Measurements from ENCODE around the gene POLR2F.
"Not testable (repeated sequence)": the region's sequence is repeated elsewhere in the genome, so short reads cannot be mapped to it uniquely, and the experiment has no call there.

POLR2F gene

DNA sequence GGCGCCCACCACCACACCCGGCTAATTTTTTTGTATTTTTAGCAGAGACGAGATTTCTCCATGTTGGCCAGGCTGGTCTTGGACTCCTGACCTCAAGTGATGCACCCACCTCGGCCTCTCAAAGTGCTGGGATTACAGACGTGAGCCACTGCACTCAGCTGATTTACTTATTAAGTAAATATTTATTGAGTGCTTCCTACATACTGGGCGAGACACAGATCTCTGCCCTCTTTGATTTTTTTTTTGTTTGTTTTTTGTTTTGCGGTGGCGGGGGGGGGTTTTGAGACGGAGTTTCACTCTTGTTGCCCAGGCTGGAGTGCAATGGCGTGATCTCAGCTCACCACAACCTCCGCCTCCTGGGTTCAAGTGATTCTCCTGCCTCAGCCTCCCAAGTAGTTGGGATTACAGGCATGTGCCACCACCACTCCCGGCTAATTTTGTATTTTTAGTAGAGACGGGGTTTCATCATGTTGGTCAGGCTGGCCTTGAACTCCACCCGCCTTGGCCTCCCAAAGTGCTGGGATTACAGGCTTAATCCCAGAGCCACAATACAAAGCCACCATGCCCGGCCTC lies 2.4 kb downstream of the POLR2F start:
- not testable (repeated sequence) for DNase-seq

DNA sequence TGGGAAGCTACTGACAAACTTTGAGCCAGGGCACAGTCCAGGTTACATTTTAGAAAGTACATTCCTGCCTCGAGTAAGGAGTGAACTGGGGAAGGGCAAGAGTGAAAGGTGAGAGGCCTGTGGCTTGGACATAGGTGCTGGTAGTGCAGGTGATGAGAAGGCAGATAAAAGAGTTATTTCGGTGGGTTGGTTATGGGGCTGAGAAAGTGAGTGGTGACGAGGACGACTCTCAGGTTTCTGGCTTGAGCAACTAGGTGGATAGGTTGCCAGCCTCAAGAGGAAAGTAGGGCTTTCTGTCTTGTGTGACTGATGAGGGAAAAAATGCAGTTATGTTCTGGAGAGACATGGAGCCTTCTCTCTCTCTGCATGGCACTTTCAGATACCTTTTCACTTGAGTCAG lies 3.7 kb downstream of the POLR2F start:
- DNase-seq = no peak

DNA sequence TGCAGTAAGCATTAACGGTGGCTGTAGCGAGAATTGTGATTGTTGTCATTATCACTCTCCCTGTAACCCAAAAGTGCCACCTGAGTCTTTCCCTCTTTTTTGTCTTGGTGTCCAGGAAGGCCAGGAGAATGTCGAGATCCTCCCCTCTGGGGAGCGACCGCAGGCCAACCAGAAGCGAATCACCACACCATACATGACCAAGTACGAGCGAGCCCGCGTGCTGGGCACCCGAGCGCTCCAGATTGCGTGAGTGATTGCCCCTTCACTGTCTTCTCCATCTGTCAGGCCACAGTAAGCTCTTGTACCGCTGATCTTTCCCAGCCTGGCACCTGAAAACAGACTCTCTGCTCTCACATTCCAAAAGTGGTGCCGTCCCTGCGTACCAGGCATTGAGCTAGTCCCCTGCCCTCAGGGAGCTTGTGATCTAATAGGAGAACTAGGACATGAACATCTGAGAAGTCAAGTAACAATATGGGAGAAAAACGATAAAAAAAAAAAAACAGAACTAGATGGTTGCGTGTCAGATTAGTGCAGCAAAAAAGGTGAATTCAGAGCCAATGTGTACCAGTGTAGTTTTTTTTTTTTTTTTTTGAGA lies 5.8 kb downstream of the POLR2F start:
- no peak for DNase-seq

DNA sequence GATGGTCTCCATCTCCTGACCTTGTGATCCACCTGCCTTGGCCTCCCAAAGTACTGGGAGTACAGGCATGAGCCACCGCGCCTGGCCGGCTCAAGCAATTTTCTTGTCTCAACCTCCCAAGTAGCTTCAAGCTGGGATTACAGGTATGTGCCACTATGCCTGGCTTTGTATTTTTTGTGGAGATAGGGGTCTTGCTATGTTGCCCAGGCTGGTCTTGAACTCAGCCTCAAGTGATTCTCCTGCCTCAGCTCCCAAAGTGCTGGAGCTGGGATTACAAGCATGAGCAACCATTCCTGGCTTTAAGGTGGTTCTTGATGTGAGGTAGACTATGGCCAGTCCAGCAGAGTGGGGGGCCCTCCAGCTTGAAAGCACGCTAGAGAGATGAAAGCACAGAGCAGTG lies 7.6 kb downstream of the POLR2F start:
- no peak for DNase-seq

DNA sequence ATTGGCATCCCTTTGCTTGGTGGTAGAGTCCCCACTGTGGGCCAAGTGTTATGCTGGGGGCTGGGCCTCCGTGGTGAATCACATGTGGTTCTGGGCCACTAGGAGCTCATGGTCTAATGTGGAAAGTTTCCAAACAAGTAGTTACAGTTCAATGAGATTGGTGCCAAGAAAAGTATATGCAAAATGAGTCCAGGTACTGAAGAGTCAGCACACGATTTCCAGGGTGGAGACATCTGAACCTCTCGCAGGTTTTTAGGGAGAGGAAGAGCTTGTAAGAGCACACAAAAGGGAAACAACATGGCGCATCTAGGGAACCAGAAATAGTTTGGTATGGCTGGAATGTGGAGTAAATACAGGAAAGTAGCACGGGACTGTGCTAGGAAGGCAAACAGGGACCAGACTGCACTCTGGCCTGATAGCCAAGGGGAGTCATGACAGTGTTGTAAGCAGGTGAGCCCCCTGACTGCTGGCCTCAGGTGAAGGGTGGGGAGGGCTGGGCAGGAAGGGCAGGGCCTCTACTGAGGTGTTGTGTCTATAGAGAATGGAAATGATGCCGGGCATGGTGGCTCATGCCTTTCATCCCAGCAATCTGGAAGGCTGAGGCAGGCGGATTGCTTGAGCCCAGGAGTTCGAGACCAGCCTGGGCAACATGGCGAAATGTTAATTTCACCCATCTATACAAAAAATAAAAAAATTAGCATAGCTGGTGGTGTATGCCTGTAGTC lies 12.6 kb downstream of the POLR2F start:
- no peak for DNase-seq

DNA sequence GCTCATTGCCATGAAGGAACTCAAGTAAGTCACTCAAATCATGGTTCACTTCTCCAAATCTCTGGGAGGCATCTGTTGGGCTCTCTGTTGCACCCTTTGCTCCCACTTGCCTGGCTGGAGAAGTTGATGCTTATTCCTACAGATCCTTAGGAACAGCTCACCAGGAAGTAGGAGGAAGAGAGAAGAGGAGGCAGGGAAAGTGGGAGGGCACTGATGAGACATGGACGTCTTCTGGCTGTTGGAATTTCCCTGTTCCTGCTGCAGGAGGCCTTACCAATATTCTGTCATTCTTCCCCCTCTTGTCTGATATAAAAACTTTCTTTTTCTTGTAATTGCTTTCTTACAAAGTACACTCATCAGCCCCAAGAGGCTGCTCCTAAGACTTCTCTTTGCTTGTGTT lies 13.6 kb downstream of the POLR2F start:
- no peak for DNase-seq

DNA sequence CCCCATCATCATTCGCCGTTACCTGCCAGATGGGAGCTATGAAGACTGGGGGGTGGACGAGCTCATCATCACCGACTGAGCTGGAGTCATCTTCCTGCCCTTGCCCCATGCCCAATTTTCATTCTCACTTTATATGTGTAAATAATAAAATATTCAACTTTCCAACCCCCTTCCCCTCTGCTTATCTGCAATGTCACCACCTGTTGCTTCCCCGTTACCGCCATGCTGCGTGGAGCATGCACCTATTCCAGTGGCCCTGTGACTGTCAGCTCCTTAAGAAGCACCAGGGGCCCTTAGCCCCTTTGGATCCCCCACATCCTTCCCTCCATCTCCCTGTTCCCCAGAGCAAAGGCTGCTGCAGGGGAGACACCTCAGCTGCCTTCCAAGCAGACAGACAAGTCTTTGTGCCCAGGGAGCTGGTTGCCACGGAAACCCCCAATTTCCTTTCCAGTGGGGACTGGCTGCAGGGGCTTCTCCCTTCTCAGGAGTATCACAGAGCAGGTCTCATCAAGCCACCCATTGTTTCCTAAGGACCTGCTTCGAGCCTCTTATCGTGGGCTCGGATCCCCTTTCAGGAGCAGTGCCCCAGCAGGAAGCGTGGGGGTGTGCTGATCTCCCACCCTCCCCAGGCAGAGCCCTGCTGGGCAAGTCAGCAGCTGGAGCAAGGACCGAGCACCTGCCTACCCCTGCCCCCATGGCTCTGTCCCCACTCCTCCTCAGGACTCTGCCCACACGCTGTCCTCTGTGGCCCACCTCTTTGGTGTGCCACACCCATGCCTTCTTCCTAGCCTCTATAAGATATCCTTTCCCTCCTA lies 14.3 kb downstream of the POLR2F start:
- DNase-seq = no peak

DNA sequence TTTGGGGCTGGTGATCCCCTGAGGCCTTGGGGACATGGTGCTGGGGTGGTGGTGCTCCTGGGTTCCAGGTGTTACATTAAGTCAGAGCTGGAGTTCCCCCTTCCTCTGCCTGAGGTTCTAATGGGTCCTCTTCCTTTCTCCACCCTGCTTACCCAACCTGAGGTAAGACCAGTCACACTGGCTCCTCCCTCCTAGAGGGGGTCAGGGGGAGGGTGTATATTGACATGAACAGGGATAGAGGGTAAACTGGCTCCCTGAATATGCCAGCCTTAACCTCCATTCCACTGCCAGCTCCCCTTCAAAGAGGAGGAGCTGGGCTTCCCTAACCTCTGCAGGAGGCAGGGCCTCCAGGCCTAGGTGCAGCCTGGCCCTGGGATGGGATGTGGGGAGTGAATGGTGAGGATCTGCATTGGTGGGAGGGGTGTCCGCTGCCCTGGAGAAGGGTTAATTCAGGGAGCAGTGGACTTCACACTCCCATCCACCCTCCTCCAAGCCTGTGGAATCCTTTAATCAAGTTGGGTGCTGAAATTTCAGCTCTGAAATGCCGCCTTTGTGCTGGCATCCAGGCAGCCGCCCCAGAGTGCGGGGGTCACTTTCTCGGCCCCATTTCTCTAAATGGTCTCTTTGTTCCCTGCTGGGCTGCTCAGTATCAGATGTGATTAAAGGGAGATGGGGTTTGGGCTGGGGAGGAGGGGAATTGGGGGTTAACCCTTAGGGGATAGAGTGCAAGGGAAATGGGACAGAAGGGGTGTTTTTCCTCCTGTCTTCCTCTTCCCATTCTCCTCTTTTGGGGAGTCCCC lies 15.2 kb downstream of the POLR2F start:
- no peak for DNase-seq

DNA sequence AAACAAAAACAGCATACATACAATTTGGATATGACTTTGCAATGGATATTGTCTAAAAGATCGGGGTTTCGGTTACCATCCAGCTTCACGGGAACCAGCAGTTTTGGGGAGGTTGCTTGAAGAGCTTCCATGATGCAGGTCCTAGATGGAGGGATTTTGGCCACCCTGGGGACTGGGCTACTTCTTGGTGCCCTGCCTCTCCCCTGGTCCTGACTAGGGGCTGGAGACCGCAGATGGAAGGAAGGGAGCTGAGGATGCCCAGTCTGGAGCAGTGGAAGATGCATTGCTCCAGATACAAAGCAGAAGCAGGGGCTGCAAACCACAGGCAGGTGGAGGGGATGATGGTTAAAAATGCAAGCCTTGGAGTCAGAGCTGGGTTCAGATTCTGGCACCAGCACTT lies 17.4 kb downstream of the POLR2F start:
- no peak for DNase-seq

DNA sequence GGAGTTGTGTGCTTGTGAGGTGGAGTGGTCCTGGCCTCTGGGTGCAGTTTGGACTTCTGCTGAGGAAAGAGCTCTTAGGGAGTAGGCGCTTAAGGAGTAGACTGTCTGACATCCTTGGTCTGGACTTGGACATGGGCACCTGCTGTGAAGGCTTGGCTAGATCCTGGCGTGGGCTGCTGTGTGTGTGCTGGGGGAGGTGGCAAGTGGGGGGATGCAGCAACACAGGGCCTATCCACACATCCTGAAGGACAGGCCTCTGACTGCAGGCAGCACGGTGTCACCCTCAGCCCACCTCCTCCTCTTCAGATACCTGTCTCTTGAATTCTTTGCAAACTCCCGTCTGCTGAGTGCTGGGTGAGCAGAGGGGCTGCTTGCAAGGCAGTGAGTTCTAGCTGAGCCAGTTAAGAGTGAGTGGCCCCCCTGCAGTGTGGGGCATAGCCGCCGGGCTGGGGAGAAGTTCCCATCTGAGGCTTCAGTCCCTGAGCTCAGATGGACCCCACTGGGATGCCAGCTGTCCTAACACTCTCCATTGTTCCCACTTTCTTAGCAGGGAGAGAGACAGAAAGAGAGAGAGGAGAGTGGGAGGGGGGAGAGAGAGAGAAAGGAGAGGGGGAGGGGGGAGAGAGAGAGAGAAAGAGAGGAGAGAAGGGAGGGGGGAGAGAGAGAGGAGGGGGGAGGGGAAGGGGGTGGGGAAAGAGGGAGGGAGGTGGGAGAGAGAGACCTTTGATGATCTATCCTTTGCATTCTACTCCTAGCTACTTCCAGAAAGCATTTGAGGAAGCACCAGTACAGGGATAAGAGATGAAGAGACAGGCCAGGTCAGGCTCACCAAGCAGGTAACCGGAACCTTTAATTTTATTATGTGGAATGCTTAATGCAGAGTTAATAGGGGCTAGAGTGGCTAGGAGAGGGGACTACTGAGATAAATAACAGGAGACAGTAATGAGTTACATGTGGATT lies 18.3 kb downstream of the POLR2F start:
- no peak for DNase-seq

DNA sequence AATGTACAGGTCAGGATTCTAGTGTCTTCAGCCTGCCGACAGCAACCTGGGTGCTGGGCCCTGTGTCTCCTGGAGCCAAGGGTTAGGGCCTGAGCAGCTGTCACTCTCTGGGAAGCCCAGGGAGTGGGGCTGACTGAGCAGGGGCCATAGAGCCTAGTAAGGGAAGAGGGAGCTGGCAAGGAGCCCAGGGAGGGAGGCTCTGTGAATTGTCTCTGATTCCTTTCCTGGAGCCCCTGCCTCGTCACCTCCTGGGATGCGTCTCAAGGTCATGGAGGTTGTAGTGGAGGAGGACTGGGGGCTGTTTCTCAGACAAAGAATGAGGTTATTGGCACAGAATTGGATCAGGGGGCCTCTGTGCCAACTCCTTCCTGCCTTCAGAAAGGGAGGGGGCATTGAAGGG lies 19.0 kb downstream of the POLR2F start:
- no peak for DNase-seq

DNA sequence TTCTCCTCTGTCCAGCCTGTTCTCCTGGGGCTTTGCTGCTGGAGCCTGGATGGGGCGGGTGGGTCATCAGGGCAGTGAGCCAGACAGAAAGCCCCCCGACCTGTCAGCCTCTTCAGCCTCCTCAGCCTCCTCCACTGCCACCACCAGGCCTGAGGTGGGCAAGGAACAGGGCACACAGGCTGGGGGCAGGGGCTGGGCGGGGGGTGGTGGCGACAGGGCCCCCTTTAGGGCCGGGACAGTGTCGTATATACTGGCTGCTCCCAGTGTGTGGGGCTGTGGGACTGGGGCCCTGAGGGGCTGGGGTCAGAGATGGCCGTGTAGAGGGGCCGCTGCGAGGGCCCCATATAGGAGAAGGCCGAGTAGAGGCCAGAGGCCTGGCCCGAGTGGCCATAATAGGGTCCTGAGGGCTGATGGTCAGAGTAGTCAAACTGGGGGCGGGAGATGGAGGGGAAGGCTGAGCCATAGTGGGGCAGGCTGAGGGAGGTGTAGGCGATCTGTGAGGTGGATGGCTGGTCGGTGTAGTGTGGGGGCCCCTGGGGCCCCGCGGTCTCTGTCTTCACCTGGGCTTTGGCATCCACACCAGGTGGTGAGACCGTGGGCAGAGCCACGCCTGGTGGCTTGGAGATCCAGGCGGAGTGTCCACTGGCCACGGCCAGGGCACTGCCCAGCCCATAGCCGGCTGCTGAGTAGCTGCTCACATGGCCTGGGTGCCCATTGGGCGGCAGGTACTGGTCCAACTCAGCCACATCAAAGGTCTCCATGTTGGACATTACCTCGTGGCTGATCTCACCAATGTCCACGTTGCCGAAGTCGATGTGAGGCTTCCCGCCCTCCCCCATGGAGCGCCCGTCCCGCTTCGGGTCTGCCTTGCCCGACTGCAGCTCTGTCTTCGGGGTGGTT lies 20.0 kb downstream of the POLR2F start:
- DNase-seq = no peak

DNA sequence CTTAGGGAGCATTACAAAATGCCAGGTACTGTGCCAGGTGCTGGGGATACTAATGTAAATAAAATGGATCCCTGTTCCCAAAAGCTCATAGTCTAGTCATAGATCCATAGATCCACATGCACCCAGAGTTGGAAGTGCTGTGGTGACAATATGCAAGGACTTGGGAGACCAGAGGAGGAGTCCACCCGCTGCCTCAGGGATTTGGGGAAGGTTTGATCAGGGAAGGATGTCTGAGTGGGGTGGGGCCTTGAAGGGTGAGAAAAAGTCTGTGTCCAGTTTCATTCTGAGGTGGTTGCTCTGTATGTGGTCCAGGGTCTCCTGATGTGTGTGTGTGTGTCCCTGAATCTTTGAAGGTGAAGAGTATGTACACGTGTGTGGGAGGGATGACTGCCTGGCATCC lies 21.7 kb downstream of the POLR2F start:
- DNase-seq = no peak

DNA sequence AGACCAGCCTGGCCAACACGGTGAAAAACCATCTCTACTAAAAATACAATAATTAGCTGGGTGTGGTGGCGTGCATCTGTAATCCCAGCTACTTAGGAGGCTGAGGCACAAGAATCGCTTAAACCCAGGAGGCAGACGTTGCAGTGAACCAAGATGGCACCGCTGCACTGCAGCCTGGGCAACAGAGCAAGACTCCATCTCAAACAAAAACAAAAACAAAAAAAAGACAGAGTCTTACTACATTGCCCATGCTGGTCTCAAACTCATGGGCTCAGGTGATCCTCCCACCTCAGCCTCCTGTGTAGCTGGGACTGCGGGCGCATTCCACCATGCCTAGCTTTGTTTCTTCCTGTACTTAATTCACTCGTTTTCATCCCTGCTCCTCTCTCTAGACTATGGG lies 22.5 kb downstream of the POLR2F start:
- DNase-seq = not testable (repeated sequence)

DNA sequence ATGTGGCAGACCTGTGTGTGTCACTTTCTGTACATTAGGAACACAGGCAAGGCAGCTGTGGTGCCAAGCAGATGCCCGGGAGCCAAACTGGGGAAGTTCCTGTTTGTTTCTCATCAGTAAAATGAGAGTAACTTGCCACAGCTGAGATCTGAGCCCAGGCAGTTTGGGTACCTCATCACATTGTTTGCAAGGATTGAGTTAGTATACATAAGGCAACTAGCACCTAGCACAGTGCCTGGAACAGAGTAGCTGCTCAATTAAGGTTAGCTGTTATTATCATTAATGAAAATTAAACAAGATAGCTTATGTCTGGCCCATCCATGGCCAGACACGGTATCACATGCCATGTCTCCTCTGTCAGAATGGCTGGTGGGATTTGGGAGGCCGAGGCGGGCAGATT lies 23.0 kb downstream of the POLR2F start:
- DNase-seq = no peak

DNA sequence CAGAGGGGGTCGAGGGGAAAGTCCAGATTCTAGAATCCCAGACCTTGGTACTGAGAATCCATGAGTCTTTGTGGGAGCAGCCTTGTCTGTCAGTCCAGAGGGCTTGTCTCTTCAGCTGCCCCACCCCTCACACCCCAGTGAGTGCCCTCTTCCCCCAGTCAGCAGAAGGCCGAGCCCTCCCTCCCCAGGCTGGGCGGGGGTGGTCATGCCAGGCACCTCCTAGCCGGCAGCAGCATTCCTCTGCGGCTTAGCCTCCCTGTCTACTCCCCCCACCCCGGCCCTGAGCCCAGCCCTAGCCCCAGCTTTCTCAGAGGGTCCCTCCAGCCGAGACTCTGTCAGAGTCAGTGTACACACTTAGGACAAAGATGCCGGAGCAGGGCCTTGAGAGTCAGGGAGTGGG lies 26.3 kb downstream of the POLR2F start:
- DNase-seq = no peak

DNA sequence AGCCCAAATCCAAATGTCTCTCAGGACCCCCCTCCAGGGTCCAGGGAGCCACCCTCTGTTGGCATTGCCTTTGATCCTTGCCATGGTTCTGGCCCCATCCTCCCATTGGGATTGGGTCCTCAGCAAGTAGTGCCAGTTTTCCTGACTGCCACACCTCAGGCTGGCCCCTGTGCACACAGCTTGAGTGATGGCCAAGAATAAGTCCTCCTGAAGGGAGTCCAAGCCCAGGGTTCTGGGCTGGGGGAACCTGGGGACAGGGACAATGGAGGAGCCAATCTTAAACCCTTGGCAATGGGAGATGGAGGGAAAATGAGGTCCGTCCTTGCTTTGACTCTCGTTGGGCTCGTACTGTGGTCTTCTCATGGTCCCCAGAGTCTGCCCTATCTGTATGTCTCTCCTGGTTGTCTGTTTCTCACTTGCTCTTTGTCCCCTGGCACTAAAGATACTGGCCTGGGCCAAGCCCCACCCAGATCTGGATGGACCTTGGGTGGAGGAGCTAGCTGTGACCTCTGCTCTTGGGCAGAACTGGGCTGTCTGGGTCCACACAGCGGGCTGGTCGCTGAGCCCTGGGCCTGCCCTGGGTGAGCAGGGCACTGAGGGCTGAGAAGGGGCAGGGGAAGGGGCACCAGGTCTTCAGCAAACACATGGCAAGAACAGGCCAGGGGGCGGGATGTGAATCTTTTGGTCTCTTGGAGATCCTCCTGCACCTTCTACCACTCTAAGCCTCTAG lies 27.9 kb downstream of the POLR2F start:
- no peak for DNase-seq

DNA sequence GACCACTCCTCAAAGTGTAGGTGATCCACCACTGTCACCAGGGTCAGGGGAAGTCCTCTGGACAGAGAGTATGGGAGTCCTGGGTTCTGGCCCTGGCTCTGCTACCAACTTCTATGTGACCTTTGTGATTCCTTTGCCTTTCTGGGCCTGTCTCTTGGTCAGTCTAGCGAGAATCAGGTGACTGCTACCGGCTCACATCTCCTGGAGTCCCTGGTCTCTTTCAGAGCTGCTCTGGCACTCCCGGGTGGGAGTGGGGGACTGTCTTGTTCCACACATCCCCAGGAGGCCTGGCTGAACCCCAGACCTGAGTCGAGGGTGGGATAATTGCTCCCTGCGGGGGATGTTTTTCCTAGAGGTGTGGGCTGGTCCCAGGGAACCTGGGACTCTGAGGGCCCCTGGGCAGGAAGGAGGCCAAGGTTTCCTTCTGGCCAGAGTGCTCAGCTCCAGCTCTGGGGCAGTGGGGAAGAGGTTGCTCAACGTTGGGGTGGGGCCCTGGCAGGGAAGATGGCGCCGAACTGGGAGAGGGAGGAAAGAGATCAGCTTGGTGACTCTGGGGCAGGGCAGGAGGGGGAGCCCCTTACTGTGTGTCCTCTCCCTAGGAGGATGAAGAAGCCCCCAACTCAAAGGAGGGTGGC lies 28.8 kb downstream of the POLR2F start:
- no peak for DNase-seq

Data from effector CD4-positive, alpha-beta T cell (primary cell).